ENCODE measurements around the gene GPR39.

GPR39 gene

GRCh38 chr2:132374551-132374950, 42.1 kb upstream of the GPR39 start:
- Histone ChIP-seq H3K36me3 (no peaks in the 10 kb centered on the region), H3K27ac (no peak overlapping the region), H3K4me3 (no peak overlapping the region), H3K9me3 (no peaks in the 10 kb centered on the region), H3K27me3 (no peaks in the 10 kb centered on the region), H3K4me1 (no peaks in the 10 kb centered on the region)
- TF ChIP-seq CTCF (IDR thresholded peaks at IDR 0.05): no peak
- DNase-seq: peak in 1 of 2 donors; percentile 32
- intact Hi-C loops (cut with DNase I; ENCODE audit: low total_unique reads): no loop called here

- Histone ChIP-seq H3K27ac (no peak overlapping the region), H3K9me3 (no peaks in the 10 kb centered on the region), H3K4me1 (no peaks in the 10 kb centered on the region), H3K36me3 (no peaks in the 10 kb centered on the region), H3K27me3 (no peaks in the 10 kb centered on the region), H3K4me3 (no peak overlapping the region)
- TF ChIP-seq CTCF (IDR thresholded peaks at IDR 0.05): no peak
- peak in 1 of 2 donors; percentile 39 for DNase-seq
- intact Hi-C loops (cut with DNase I; ENCODE audit: low total_unique reads): no loop called here
Measured at GRCh38 chr2:132374961-132375360, 41.6 kb upstream of the GPR39 start.

- Histone ChIP-seq H3K36me3 (no peaks in the 10 kb centered on the region), H3K27me3 (no peaks in the 10 kb centered on the region), H3K4me3 (no peak overlapping the region), H3K9me3 (peaks cover 0 to 6% (median 0%) of the 10 kb centered on the region in 3 donors), H3K4me1 (no peaks in the 10 kb centered on the region), H3K27ac (no peak overlapping the region)
- DNase-seq: no peak
- TF ChIP-seq CTCF (IDR thresholded peaks at IDR 0.05): no peak
- intact Hi-C loops (cut with DNase I; ENCODE audit: low total_unique reads): no loop called here
Measured at GRCh38 chr2:132381376-132381775, 35.2 kb upstream of the GPR39 start.

GRCh38 chr2:132383956-132384355, 32.6 kb upstream of the GPR39 start:
- no peaks in the 10 kb centered on the region for H3K27me3 ChIP-seq
- intact Hi-C loops (cut with DNase I; ENCODE audit: low total_unique reads): no loop called here
- no peak overlapping the region for H3K27ac ChIP-seq
- peaks cover 0 to 6% (median 5%) of the 10 kb centered on the region in 3 donors for H3K9me3 ChIP-seq
- DNase-seq: no peak
- no peak for TF ChIP-seq CTCF (IDR thresholded peaks at IDR 0.05)
- no peaks in the 10 kb centered on the region for H3K36me3 ChIP-seq
- H3K4me3 ChIP-seq: no peak overlapping the region
- H3K4me1 ChIP-seq: no peaks in the 10 kb centered on the region

- no peaks in the 10 kb centered on the region for H3K36me3 ChIP-seq
- no peak overlapping the region for H3K27ac ChIP-seq
- no peak overlapping the region for H3K4me3 ChIP-seq
- no peak for DNase-seq
- intact Hi-C loops (cut with DNase I; ENCODE audit: low total_unique reads): no loop called here
- H3K4me1 ChIP-seq: no peaks in the 10 kb centered on the region
- peaks cover 0 to 6% (median 5%) of the 10 kb centered on the region in 3 donors for H3K9me3 ChIP-seq
- H3K27me3 ChIP-seq: no peaks in the 10 kb centered on the region
- TF ChIP-seq CTCF (IDR thresholded peaks at IDR 0.05): no peak
Measured at GRCh38 chr2:132384491-132385151, 32.0 kb upstream of the GPR39 start.

- Histone ChIP-seq H3K4me1 (no peaks in the 10 kb centered on the region), H3K27me3 (no peaks in the 10 kb centered on the region), H3K4me3 (no peak overlapping the region), H3K27ac (no peak overlapping the region), H3K36me3 (no peaks in the 10 kb centered on the region), H3K9me3 (peaks cover 0 to 5% (median 0%) of the 10 kb centered on the region in 3 donors)
- TF ChIP-seq CTCF (IDR thresholded peaks at IDR 0.05): no peak
- intact Hi-C loops (cut with DNase I; ENCODE audit: low total_unique reads): no loop called here
- no peak for DNase-seq
Measured at GRCh38 chr2:132387126-132387525, 29.5 kb upstream of the GPR39 start.

All from tibial artery (tissue), 4 donors.